UCSD-AML1 (cell line): ENCODE results near the gene SLC1A2.

Experiments used
- DNase-seq: peaks from one replicate; lab custom pipeline; 2025; ENCODE audit not compliant: unreplicated experiment; lab: John Stamatoyannopoulos, UW

The SLC1A2 gene

DNA sequence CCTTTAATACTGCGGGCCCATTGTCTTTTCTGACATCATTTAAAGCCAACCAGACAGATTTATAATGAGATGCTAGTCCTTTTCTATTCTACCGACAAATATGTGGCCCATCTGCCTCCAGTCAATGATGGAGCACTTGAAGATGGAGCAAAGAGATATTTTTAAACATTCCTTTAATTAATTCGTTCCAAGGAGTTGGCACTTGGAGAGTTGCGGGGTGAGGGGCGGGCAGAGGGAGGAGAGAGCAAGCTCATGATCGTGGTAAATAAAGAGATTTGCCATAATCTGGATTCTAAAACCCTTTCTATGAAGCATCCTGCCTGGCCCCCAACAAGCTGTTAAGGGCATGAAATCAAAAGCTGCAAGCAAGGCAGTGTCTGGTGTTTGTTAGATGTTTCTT, 5.0 kb downstream of the SLC1A2 start:
- no peak for DNase-seq

DNA sequence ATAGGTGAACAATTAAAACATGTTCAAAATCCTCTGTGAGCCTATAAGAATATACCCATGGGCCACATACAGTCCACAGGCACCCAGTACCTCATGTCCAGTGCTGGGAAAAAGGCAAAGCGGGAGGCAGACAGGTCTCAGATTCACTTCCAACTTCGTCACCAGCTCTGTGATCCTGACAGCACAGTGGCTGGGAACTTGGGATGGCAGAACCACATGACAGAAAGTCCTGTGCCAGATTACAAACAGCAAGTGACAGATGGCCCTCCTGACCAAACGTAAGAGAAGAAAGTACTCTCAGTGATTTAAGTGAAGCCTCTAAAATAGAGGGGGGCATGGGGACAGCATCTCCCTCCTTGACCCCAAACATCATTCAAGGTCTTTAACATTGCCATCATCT, 5.8 kb downstream of the SLC1A2 start:
- DNase-seq, result no peak

DNA sequence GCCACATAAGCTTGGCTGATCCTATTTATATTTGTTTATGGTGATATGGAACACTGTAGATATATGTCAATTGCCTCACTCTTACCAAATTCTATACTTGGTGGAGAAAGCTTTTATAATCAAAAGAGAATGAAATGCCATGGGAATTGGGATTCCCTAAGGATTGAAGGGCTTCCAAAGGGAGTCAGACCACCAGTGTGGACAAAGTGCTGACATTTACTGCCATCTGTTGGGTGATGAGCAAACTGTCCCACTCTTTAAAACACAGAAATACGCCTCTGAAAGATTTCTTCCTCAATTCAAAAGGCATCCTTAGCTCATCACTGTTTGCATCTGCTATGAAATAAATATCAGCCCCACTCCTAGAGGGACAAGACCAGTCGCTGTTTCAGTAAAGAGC, 7.1 kb downstream of the SLC1A2 start:
- DNase-seq, result no peak

DNA sequence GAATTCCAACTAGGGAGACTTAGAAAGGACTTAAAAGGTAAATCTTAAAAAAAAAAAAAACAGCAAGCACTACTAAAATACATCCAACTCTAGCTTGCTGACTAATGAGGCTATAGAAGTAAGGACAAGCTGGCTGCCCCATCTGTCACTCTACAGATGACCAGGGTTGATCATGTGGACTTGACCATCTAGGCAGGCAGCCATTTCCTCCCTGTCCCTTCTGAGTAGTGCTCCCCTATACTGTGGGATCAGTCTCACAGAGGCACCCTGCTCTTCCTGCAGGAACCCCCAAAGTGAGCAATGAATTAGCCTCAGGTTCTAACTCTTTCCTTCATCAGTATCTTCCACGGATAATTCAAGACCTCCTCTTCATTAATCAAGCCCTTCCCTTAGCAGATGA, 12.3 kb downstream of the SLC1A2 start:
- DNase-seq, result no peak

DNA sequence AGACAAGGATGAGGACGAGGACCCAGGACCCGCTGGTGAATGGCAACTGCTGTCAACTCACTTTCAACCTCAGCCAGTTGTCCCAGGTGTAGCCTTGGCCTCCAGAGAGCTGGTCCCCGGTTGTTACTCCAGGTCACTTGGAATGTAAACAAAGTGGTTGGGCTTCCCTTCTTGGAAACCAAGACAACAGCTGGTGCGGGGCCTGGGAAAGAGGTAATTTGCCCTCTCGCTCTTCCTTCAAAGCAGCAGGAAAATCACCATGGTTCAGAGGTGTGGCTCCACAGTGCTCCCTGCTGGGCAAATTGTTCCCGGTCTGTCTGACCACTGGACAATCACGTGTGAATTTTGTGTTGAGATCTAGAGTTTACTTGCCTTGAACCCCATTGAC, 15.0 kb downstream of the SLC1A2 start:
- DNase-seq, result peak; percentile 13

DNA sequence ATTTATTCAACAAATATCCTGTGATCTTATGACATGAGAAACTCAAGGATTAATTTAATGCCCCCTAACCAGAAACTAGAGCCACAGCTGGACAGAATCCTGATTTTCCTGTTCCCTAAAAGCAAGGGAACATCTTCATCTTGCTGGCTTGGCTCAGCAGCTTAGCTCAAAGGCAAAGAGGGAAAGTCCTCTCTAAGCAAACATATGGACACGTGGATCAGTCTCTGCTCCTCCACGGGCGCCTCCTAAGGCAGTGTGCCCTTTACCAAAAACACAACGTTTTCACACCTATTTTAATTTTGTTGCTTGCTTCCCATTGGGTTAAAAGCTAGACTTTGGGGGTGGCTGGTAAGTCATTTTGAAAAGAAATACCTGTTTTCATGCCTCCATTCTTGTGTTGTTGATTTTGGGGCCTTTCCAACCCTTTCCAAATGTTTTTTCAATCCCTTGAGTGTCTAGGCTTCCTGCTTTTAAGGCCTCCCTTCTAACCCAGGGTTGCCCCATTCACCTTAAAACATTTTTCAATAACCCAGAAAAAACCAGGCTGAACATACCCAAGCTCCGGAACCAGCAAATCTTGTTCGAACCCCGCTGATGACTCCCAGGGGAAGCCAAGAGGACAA, 15.5 kb downstream of the SLC1A2 start:
- DNase-seq, result no peak

DNA sequence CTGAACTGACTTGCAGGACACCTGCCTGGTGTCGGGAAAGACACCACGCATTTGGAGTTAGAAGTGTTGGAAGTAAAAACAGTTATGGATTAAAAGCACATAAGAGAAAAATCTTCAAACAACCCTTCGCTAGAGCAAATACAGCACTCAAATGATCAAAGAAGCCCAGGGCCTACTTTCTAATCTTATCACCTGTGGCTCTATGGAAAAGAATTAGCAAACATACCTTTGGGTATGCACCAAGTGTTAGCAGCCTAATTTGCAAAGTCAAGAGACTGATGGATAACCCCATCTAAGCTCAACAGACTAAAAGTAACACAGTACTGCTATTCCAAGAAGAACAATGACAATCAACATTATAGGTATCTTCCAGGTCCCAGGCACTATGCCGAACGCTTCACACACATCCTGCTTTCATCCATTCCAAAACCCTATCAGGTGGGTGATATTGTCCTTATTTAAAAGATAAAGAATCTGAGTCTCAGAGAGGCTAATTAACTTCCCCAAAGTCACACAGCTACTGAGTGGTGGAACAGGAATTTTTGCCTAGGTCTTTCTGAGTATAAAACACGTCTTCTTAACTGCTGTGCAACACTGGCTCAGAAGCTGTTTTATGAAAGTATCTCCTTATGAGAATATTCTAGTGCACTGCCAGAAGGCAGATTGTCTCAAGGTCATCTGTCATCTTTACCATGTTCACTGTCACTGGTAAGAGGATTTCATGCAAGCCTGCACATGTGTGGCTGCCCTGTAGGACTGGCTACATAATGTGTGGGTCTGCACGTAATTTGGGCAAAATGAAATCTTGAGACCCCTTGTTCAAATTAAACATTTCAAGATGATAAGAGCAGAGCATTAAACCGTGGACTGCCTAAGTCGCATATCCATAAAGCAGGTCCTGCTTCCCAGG, 16.4 kb downstream of the SLC1A2 start:
- no peak for DNase-seq

DNA sequence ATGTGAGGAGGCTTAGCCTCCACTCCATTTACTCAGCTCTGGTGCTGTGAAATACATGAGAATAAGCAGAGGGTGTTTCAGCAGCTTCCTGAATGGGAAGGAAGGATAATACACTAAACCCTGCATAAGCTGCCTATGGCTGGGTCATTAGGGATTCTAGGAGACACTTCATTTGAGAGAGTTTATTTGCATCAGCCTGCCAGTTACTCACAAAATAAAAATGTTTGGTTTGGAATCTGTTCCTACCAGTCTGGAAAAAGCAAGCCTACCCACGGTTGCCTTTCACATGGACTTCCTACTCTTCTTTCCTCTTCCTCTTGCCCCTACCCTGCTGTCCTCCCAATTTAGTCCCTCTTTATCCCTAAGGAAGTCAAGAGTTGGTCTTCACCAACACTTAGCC, 20.5 kb downstream of the SLC1A2 start:
- DNase-seq, result no peak

DNA sequence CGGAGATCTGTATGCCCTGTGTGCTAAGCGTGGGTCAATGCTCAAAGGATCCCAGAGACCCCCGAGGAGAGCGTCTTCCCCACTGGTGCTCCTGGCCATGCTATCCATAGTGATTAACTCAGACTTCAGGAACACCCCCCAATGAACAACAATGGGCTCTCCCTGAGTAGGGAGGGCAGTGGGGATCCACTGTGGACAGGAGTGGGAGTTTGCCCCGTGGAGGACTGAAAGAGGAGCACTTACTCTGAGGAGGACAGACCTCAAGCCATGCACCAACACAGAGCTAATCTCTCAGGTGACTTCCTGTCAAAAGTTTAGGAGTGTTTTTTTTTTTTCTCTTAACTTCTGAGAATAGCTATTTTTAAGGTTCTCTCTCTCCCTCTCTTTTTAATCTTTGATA, 24.4 kb downstream of the SLC1A2 start:
- DNase-seq, result no peak

DNA sequence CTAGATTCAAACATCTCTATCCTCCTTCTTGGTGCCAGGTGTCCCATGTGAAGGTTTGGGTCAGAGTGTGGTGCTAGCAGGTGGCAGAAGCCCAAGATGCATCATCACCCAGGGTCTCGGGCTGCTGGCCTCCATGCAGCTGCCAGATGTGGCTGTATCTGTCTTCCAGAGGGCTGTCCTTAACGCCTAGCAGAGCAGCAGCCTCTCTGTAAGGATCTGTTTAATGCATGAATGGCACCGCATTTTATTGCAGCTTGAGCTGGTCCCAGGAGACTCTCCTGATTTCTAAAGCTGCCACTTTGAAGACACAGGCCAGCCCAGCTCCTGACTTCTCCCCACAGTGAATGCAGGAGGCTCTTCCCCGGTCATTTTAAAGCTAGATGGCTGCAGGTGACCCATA, 26.3 kb downstream of the SLC1A2 start:
- no peak for DNase-seq

DNA sequence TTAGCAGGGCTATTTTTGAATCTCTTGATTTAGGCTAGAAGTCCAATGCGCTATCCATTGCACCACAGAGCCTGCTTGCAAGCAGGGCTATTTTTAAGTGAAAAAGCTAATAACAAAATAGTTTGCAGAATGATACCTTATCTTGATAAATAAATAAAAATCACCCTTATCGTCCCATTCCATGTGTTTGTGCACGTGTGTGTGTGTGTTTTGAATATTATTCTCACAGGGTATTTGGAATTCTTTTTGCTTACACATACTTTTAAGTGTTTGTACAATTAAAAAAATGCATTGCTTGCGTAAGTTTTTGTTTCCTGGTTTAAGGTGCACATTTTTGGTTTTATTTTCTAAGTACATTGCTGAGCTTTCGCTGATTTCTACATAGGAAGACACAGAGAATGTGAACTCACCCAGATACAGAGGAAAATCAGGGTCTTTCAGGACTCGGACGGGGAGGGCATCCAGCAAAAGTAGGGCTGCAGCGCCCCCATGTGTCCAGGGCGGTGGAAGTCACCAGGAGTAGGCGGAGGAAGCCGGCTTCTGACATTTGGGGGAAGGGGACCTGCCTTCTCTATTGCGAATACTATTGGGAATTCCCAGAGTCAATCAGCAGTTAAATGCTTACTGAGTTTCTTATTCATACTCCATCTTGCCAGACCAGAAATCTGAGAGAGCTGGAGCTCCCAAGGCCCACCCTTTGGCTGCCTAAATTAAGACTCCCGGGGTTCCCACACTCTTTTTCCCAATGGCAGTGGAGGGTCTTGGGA, 27.3 kb downstream of the SLC1A2 start:
- DNase-seq, result peak; percentile 71

DNA sequence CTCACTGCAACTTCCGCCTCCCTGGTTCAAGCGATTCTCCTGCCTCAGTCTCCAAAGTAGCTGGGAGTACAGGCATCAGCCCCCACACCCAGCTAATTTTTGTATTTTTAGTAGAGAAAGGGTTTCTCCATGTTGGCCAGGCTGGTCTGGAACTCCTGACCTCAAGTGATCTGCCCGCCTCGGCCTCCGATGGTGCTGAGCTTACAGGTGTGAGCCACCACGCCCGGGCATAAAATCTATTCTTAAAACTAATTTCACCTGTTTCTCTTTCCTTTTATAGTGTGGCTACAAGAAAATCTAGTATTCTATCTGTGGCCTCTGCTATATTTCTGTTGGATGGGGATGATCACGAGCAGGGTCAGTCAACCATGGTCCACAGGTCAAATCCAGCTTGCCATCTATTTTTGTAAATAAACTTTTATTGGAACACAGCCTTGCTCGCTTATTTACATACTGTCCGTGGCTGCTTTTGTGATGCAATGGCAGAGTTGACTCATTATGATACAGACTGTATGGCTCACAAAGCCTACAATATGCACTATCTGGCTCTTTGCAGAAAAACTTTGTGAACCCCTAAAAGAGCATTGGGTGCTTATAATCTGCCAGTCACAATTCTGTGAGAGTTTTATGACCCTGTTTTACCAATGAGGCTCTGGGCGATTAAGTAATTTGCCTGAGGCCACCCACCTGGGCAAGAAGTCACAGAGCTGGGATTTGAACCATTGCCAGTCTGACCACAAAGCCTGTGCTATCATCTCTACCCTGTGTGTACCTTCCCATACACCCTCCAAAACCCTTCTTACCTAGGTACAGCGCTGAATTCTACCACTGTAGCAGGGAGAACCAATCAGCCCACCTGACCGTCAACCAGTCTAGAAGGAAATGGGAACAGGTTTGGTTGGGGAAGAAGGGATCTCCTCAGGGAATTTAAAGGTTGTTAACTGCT, 28.3 kb downstream of the SLC1A2 start:
- no peak for DNase-seq

DNA sequence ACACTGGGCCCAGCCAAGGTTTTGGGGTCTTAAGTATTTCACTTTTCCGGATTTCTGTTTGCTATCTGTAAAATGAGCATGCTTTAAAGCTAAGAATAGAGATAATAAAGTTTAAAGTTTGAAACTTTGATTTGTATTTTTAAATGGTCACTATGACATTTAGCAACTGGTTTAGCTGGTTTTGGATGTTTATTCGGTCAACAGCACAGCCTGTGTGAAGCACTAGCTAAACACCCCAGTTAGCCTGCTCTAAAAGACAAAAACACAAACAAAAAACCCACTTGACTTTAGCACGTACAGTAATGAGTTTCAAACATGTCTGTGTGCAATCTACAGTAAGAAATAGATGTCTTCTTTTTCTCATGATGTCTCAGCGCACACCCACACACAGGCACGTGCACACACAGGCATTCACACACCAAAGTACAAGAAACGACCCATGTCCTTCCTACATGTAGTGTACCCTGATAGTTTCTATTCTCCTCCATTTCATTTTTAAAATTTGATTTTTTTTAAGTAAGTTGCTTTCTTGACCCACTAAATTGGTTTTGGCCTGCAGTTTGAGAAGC, 29.4 kb downstream of the SLC1A2 start:
- no peak for DNase-seq

DNA sequence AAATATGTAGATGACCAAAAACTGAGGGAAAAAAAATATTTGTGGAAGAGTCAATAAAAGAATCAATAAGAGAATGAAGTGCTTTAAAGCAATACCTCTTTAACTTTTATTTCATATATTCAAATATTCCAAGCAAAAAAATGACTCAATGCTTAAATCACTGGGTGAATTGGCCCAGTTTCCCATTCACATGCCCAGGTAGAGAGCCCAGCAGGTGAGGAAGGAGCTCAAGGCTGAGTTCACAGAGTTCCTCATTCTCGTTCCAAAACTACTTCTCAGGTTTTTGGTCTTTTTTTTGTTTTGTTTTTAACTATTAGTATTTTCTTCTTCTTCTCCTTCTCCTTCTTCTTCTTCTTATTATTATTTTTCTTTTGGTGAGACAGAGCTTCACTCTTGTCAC, 30.2 kb downstream of the SLC1A2 start:
- DNase-seq, result no peak

DNA sequence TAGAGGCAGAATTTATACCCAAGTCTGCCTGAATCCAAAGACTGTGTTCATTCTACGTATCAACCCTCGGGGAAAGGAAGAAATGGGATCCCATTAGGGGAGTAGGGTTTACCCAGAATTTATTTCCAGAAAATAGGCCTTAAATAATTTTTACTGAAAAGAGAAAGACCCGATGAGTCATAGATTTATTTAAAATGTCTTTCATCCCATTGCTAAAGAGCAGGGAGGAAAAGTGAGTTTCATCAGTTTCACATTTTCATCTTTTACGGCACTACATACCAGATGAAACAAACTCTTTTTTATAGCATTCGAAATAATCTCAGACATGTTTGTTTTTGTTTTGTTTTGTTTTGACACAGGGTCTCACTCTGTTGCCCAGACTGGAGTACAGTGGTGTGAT, 31.3 kb downstream of the SLC1A2 start:
- no peak for DNase-seq

DNA sequence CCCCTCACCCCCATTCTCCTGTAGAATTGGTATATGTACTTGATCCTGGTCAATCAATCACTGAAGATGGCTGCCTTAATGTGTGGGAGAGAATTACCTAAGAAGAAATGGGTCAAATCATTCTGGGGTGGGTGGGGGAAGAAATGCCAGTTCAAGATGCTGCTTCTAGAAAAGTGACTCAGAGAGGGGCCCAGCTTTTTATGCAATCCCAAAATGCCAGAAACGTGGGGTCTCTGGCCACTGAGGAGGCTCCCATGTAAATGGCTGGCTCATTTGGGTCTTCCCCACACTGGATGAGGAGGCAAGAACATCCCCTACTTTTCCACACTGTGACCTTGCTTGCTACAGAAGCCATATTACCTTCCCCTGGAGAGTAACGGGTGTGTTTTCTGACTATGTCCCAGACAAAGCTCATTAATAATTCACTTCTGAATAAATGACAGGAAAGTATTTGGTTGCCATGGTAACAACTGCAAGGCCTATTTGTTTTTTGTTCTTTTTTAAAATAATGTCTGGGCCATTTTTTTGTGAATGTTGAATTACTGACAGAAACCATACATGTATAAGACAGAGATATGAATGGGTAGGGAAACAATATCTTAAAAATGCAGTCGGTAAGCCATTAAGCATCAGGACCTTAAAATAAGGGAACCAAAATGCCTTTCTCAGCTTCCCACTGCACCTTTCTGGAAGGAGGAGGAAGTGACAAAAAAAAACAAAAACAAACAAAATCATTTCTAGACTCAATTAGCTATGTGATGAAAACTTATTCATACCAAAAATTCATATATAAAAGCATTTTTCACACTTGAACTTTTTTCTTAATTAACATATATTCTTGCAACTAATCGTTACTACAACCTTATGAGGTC, 32.0 kb downstream of the SLC1A2 start:
- no peak for DNase-seq

DNA sequence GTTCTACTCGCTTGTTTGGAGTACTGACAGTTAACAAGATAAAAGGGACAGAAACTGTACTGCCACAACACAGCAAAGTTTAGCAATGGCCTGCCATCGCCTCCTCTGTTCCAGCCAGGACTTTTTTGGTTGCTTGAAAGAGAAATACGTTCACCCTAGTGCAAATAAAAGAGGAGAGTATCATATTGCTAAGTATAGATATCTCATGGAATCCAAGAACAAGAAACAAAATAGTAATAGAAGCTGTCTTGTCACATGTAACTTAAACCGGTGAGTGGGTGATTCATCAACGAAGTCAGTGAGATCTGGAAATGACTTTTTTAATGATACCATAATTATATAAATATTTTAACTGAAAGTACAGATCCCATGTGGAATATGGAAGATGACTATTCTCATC, 35.4 kb downstream of the SLC1A2 start:
- no peak for DNase-seq

DNA sequence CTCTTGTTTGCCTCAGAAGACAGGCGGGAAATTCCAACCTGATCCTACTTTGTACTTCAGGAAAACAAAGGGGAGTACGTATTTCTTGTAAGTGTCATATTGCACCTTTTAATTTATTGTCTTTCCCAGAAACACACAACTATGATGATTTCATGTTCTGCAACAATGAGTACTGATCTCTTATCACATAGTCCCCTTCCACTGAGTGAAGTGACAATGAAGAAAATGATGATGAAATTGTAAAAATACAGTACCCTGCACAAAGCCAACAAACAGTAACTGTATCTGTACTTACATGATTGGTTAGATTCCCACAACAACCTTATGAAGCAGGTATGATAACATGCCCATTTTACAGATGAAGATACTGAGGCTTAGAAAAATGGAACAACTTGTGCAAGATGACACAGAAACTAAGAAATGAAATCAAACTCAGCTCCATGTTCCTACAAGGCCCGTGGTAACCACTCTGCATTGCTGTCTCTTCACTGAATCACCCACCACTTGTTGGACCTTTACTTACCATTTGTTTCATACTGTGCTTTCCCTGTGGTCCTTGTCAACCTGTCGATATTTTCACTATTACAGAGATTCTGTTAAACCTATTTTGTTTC, 37.5 kb downstream of the SLC1A2 start:
- DNase-seq, result no peak

DNA sequence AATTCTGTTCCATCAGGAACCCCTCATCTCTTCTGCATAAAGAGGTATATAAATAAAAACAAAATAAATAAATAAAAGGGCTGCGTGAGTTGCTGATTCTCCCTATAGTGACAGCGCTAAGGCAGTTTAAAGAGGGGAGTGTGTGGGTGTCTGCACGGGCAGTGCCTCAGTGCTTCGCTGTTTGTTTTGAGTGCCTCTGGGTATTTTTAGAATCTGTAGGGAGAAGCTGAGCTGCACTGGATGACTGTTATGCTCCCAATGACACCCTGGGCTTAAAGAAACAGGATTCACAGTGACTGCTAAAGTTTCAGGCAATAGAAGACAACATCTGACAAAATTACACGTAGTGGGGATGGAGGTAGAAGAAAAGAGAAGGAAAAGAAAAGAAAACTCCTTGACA, 38.8 kb downstream of the SLC1A2 start:
- DNase-seq, result no peak
